Caco-2 (cell line): ENCODE data around the gene ZPR1. TPM values are rescaled to one million over a fixed set of nuclear protein-coding genes. Genes with fewer than 3 reads are reported as not detected.

Experiments used
- BruUV-seq: library from RNA; stranded (reverse); fragments of 400-500 nt; replicated peaks from 2 replicates; lab custom pipeline; 2021; lab: Mats Ljungman, UMichigan
- CTCF ChIA-PET: fragments of 300-600 bp; sonication (Branson Sonifier 250); formaldehyde crosslinking; loops from one replicate; lab custom pipeline; 2022; ENCODE audit warnings: antibody characterized with exemption; lab: Charles Lee
- POLR2A ChIA-PET: fragments of 300-600 bp; sonication (Branson Sonifier 250); formaldehyde crosslinking; loops from one replicate; lab custom pipeline; 2022; ENCODE audit warnings: antibody characterized with exemption; lab: Charles Lee
- DNase-seq, 2 experiments: peaks; one replicate each; pipeline versions ENCODE4 v3.0.0 to v3.0.0-alpha.2; 2020 to 2022
- H3K27me3 ChIP-seq: replicated peaks from 2 replicates; pipeline ENCODE4 v1.6.0; 2011; ENCODE audit warnings: low read length; ENCODE audit not compliant: control insufficient read depth, insufficient read depth
- H3K36me3 ChIP-seq: 2 replicates; pipeline ENCODE4 v1.5.1; 2011; ENCODE audit warnings: low read length; ENCODE audit not compliant: control insufficient read depth, insufficient read depth
- H3K4me1 ChIP-seq: fragments of 250-450 bp; sonication (Bioruptor Pico); 2 replicates; pipeline ENCODE4 v1.5.1; 2020; ENCODE audit warnings: mild to moderate bottlenecking
- H3K4me3 ChIP-seq: 2 replicates; pipeline ENCODE4 v1.5.1; 2011; ENCODE audit warnings: low read depth, mild to moderate bottlenecking, control low read depth, low read length
- H3K9me3 ChIP-seq: fragments of 250-450 bp; sonication (Bioruptor Pico); 2 replicates; pipeline ENCODE4 v1.5.1; 2020; ENCODE audit warnings: mild to moderate bottlenecking, moderate library complexity
- H3K27ac Mint-ChIP-seq: one replicate; pipeline ENCODE4 v1.8.0; 2022; ENCODE audit warnings: mixed read lengths; ENCODE audit not compliant: unreplicated experiment
- H3K27me3 Mint-ChIP-seq: one replicate; pipeline ENCODE4 v1.8.0; 2022; ENCODE audit warnings: mixed read lengths; ENCODE audit not compliant: insufficient read depth, unreplicated experiment
- H3K36me3 Mint-ChIP-seq: one replicate; pipeline ENCODE4 v1.8.0; 2022; ENCODE audit warnings: mild to moderate bottlenecking, mixed read lengths; ENCODE audit not compliant: insufficient read depth, unreplicated experiment
- H3K4me1 Mint-ChIP-seq: one replicate; pipeline ENCODE4 v1.8.0; 2022; ENCODE audit warnings: low read depth, mixed read lengths; ENCODE audit not compliant: unreplicated experiment
- H3K4me3 Mint-ChIP-seq: one replicate; pipeline ENCODE4 v1.8.0; 2022; ENCODE audit warnings: mild to moderate bottlenecking, moderate library complexity, mixed read lengths; ENCODE audit not compliant: unreplicated experiment
- H3K9me3 Mint-ChIP-seq: one replicate; pipeline ENCODE4 v1.8.0; 2022; ENCODE audit warnings: mixed read lengths; ENCODE audit not compliant: unreplicated experiment
- CTCF ChIP-seq, 2 experiments: fragments of 200-600 bp in 1 of 2; IDR thresholded peaks; 1 replicate in 1 of 2; 2 replicates in 1 of 2; pipeline versions ENCODE4 v1.5.1 to v1.8.0; 2011 to 2022; ENCODE audit warnings: antibody characterized with exemption in 1 of 2, control low read depth in 1 of 2, inconsistent platforms in 1 of 2, low read depth in 1 of 2, low read length in 1 of 2, mild to moderate bottlenecking in 1 of 2, moderate library complexity in 1 of 2; ENCODE audit not compliant: insufficient read depth in 1 of 2, severe bottlenecking in 1 of 2, unreplicated experiment in 1 of 2
- intact Hi-C: fragments of 100-400 bp; cut with micrococcal nuclease; formaldehyde crosslinking; loops from one replicate; pipeline ENCODE4 v1.10.0; 2022; ENCODE audit not compliant: unreplicated experiment
- total RNA-seq: library from RNA; stranded (reverse); gene quantifications from 2 replicates; pipeline ENCODE4 v1.2.3, GENCODE V29; 2022

ZPR1 gene
- total RNA-seq, 1 experiment from 2014 or later, result 194 TPM

DNA sequence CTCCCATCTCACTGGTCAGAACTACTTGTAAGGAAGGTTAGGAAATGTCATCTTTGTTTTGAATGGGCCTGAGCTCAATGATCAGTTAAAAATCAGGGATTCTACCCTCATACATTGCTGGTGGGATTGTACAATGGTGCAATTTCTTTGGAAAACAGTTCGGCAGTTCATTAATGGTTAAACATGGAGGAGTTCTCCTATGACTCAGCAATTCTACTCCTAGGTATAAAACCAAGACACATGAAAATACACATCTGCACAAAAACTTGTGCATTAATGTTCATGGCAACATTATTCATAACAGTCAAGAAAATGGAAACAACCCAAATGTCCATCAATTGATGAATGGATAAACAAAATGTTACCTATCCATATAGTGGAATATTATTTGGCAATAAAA is 8.7 kb upstream of the ZPR1 start:
- BruUV-seq, result no TSS peak
- peaks cover 14% of the 10 kb centered on the region for H3K9me3 Mint-ChIP-seq
- H3K4me1 Mint-ChIP-seq, result peaks cover 21% of the 10 kb centered on the region
- ChIA-PET CTCF (no interaction called here), POLR2A (no interaction called here)
- no peak for DNase-seq
- H3K27me3 Mint-ChIP-seq, result no peaks in the 10 kb centered on the region
- H3K4me3 ChIP-seq, result no peak overlapping the region
- no peaks in the 10 kb centered on the region for H3K36me3 ChIP-seq
- peak overlapping the region; percentile 21 for H3K27ac Mint-ChIP-seq
- TF ChIP-seq CTCF (IDR thresholded peaks at IDR 0.05; ENCODE audit: insufficient read depth in 1 of 2, low read depth in 1 of 2, low read length in 1 of 2, severe bottlenecking in 1 of 2, unreplicated experiment in 1 of 2), result no peak
- H3K27me3 ChIP-seq, result no peaks in the 10 kb centered on the region
- no peaks in the 10 kb centered on the region for H3K36me3 Mint-ChIP-seq
- no peak overlapping the region for H3K4me3 Mint-ChIP-seq
- H3K4me1 ChIP-seq, result peaks cover 41% of the 10 kb centered on the region
- intact Hi-C loops, result no loop called here
- H3K9me3 ChIP-seq, result peaks cover 7% of the 10 kb centered on the region

DNA sequence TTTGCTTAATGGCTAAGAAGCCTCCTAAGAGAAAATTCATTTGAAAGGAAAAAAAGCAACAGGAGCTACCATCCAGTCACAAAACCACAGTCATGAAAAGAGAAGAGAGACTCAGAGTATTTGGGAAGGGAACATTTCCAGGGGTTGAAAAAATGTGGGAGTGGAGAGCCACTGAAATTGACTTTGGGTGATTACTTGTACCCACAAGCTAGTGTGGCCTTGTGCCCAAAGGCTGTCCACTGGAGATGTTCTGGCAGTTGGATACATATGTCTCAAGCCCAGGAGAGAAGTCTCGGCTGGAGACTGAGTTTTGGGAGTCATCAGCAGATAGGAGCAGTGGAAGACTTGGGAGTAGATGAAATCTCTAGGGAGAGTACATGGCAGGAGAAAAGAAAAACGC is 7.0 kb upstream of the ZPR1 start:
- H3K4me1 ChIP-seq, result peaks cover 44% of the 10 kb centered on the region
- intact Hi-C loops, result no loop called here
- no peaks in the 10 kb centered on the region for H3K27me3 Mint-ChIP-seq
- H3K4me1 Mint-ChIP-seq, result peaks cover 16% of the 10 kb centered on the region
- CTCF ChIA-PET, result no interaction called here
- POLR2A ChIA-PET, result interaction anchor here (0.7 kb wide), 1 partner anchor 63 kb away, joined by 3 read pairs; no protein-coding TSS in a partner anchor
- no peaks in the 10 kb centered on the region for H3K36me3 Mint-ChIP-seq
- H3K4me3 Mint-ChIP-seq, result no peak overlapping the region
- peaks cover 7% of the 10 kb centered on the region for H3K9me3 ChIP-seq
- DNase-seq, result no peak
- no peak for TF ChIP-seq CTCF (IDR thresholded peaks at IDR 0.05; ENCODE audit: insufficient read depth in 1 of 2, low read depth in 1 of 2, low read length in 1 of 2, severe bottlenecking in 1 of 2, unreplicated experiment in 1 of 2)
- no peaks in the 10 kb centered on the region for H3K27me3 ChIP-seq
- peaks cover 14% of the 10 kb centered on the region for H3K9me3 Mint-ChIP-seq
- H3K36me3 ChIP-seq, result no peaks in the 10 kb centered on the region
- no peak overlapping the region for H3K4me3 ChIP-seq
- no peak overlapping the region for H3K27ac Mint-ChIP-seq
- BruUV-seq, result no TSS peak

DNA sequence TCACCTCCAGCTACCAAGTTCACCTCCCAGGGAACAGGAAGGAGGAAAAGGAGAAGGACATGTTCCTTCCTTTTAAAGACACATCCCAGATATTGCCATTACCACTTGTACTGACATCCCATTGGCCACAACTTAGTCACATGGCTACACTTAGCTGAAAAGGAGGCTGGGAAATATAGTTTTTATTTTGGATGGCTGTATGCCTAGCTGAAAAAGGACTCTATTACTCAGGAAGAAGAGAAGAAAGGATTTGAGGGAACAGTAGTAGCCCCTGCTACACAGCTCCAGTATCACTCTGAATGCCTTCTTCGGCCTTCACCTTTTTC is 5.9 kb upstream of the ZPR1 start:
- Mint-ChIP-seq H3K27ac (no peak overlapping the region), H3K4me3 (no peak overlapping the region), H3K27me3 (no peaks in the 10 kb centered on the region), H3K36me3 (no peaks in the 10 kb centered on the region), H3K4me1 (peaks cover 27% of the 10 kb centered on the region), H3K9me3 (peaks cover 14% of the 10 kb centered on the region)
- no peak for TF ChIP-seq CTCF (IDR thresholded peaks at IDR 0.05; ENCODE audit: insufficient read depth in 1 of 2, low read depth in 1 of 2, low read length in 1 of 2, severe bottlenecking in 1 of 2, unreplicated experiment in 1 of 2)
- BruUV-seq, result no TSS peak
- Histone ChIP-seq H3K36me3 (no peaks in the 10 kb centered on the region), H3K27me3 (no peaks in the 10 kb centered on the region), H3K4me3 (no peak overlapping the region), H3K4me1 (peaks cover 49% of the 10 kb centered on the region), H3K9me3 (peaks cover 7% of the 10 kb centered on the region)
- POLR2A ChIA-PET, result interaction anchor here (0.5 to 0.9 kb wide), 2 partner anchors 22 to 580 kb away, joined by 3 read pairs; no protein-coding TSS in a partner anchor
- CTCF ChIA-PET, result interaction anchor here (0.6 to 5.5 kb wide), 7 partner anchors 14 to 44 kb away, joined by 3 to 52 read pairs (median 4); partner anchors contain the start of genes APOA1 and APOC3
- intact Hi-C loops, result no loop called here
- peak in 1 of 2 experiments; percentile 24 for DNase-seq
